Tibial artery (tissue), 4 donors: ENCODE measurements around the gene ARHGAP21.
A peak's percentile ranks its signal among the peaks of the same experiment; 100 is the strongest.

Experiments used
- DNase-seq, 2 donors: peaks; one replicate each; pipeline ENCODE4 v3.0.0-alpha.2; 2019
- H3K27ac ChIP-seq, 2 donors: fragments of 200-600 bp; sonication (generic) in 1 of 2; 1 replicate in 1 of 2; 2 replicates in 1 of 2; pipeline ENCODE4 v1.5.1; 2018 to 2019; ENCODE audit warnings: mild to moderate bottlenecking in 1 of 2
- H3K27me3 ChIP-seq, 2 donors: fragments of 200-600 bp; sonication (generic) in 1 of 2; one replicate each; pipeline versions ENCODE4 v1.5.1 to v1.6.0; 2016 to 2019
- H3K36me3 ChIP-seq, 3 donors: fragments of 200-600 bp; sonication (generic) in 2 of 3; one replicate each; pipeline ENCODE4 v1.5.1; 2016 to 2019; ENCODE audit warnings: mild to moderate bottlenecking in 2 of 3
- H3K4me1 ChIP-seq, 4 donors: fragments of 200-600 bp; sonication (generic) in 2 of 4; 1 replicate in 3 of 4; 2 replicates in 1 of 4; pipeline ENCODE4 v1.5.1; 2016 to 2019
- H3K4me3 ChIP-seq, 2 donors: fragments of 200-600 bp; sonication (generic) in 1 of 2; 1 replicate in 1 of 2; 2 replicates in 1 of 2; pipeline ENCODE4 v1.5.1; 2018 to 2019; ENCODE audit warnings: mild to moderate bottlenecking in 2 of 2
- H3K9me3 ChIP-seq, 3 donors: fragments of 200-600 bp; sonication (generic) in 1 of 3; one replicate each; pipeline ENCODE4 v1.5.1; 2016 to 2019
- CTCF ChIP-seq, 2 experiments: fragments of 200-600 bp in 1 of 2; fragments of 450-650 bp in 1 of 2; IDR thresholded peaks; one replicate each; pipeline ENCODE4 v1.5.1; 2017 to 2019; ENCODE audit warnings: antibody characterized with exemption in 2 of 2, mild to moderate bottlenecking in 1 of 2, moderate library complexity in 1 of 2
- intact Hi-C: fragments of 100-400 bp; cut with DNase I; formaldehyde crosslinking; loops from one replicate; pipeline ENCODE4 v1.15.0; 2023; ENCODE audit warnings: low total_unique reads

Gene ARHGAP21

GRCh38 chr10:24706479-24707118 lies 17.1 kb downstream of the ARHGAP21 start:
- H3K36me3 ChIP-seq = no peaks in the 10 kb centered on the region
- H3K4me1 ChIP-seq = peaks cover 0 to 80% (median 19%) of the 10 kb centered on the region in 4 donors
- no peaks in the 10 kb centered on the region for H3K9me3 ChIP-seq
- no peak overlapping the region for H3K27ac ChIP-seq
- H3K27me3 ChIP-seq = no peaks in the 10 kb centered on the region
- no peak for TF ChIP-seq CTCF (IDR thresholded peaks at IDR 0.05)
- intact Hi-C loops = no loop called here
- no peak overlapping the region for H3K4me3 ChIP-seq
- DNase-seq = peak in 1 of 2 donors; percentile 56

GRCh38 chr10:24703700-24704099 lies 20.0 kb downstream of the ARHGAP21 start:
- DNase-seq = no peak
- intact Hi-C loops = no loop called here
- H3K36me3 ChIP-seq = no peaks in the 10 kb centered on the region
- no peak overlapping the region for H3K27ac ChIP-seq
- H3K4me3 ChIP-seq = no peak overlapping the region
- peaks cover 0 to 68% (median 13%) of the 10 kb centered on the region in 4 donors for H3K4me1 ChIP-seq
- no peak for TF ChIP-seq CTCF (IDR thresholded peaks at IDR 0.05)
- no peaks in the 10 kb centered on the region for H3K27me3 ChIP-seq
- no peaks in the 10 kb centered on the region for H3K9me3 ChIP-seq

- TF ChIP-seq CTCF (IDR thresholded peaks at IDR 0.05) = no peak
- intact Hi-C loops = no loop called here
- no peak overlapping the region for H3K27ac ChIP-seq
- H3K9me3 ChIP-seq = no peaks in the 10 kb centered on the region
- no peak overlapping the region for H3K4me3 ChIP-seq
- H3K36me3 ChIP-seq = no peaks in the 10 kb centered on the region
- no peak for DNase-seq
- H3K27me3 ChIP-seq = no peaks in the 10 kb centered on the region
- H3K4me1 ChIP-seq = peaks cover 0 to 60% (median 6%) of the 10 kb centered on the region in 4 donors
These were observed 22.2 kb downstream of the ARHGAP21 start for GRCh38 chr10:24701447-24701846.

GRCh38 chr10:24700948-24701347 lies 22.7 kb downstream of the ARHGAP21 start:
- H3K4me1 ChIP-seq = peaks cover 0 to 60% (median 4%) of the 10 kb centered on the region in 4 donors
- intact Hi-C loops = no loop called here
- H3K27me3 ChIP-seq = no peaks in the 10 kb centered on the region
- DNase-seq = no peak
- H3K9me3 ChIP-seq = no peaks in the 10 kb centered on the region
- no peak overlapping the region for H3K4me3 ChIP-seq
- TF ChIP-seq CTCF (IDR thresholded peaks at IDR 0.05) = no peak
- H3K36me3 ChIP-seq = no peaks in the 10 kb centered on the region
- no peak overlapping the region for H3K27ac ChIP-seq

GRCh38 chr10:24698270-24698669 lies 25.4 kb downstream of the ARHGAP21 start:
- no peaks in the 10 kb centered on the region for H3K9me3 ChIP-seq

More at GRCh38 chr10:24698270-24698669, 25.4 kb downstream of the ARHGAP21 start:
- no peak for TF ChIP-seq CTCF (IDR thresholded peaks at IDR 0.05)
- intact Hi-C loops = no loop called here
- Histone ChIP-seq H3K4me3 (no peak overlapping the region), H3K4me1 (peaks cover 0 to 46% (median 7%) of the 10 kb centered on the region in 4 donors), H3K27ac (no peak overlapping the region), H3K36me3 (no peaks in the 10 kb centered on the region), H3K27me3 (no peaks in the 10 kb centered on the region)
- DNase-seq = no peak
